ENCODE results near the gene CADPS.

The CADPS gene

DNA sequence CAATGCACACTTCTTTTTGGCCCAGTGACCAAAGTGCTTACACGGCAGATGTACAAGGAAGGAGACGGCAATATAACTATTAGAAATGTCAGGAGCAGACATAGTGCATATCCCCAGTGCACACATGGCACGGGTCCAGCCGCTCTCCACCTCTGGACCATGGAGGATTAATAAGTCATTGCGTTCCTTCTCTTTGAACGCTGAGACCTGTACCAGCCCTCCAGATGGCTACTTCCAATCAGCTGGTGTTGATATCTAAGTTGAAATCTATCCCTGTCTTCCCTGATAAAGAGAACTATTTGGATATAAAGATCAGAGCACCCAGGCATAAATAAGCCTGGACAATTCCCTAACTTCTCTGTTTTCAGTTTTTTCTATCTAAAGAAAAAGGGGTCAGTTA lies 212.5 kb downstream of the CADPS start:
- no peaks in the 10 kb centered on the region for H3K36me3 ChIP-seq
- H4K20me1 ChIP-seq: no peaks in the 10 kb centered on the region
- H3K27ac ChIP-seq: no peak overlapping the region
- no peaks in the 10 kb centered on the region for H3K9me3 ChIP-seq
- H3K4me1 ChIP-seq: no peaks in the 10 kb centered on the region
- no peak for TF ChIP-seq Cebpa-rat (IDR thresholded peaks at IDR 0.05)
- H3K27me3 ChIP-seq: no peaks in the 10 kb centered on the region
- H3K9ac ChIP-seq: no peak overlapping the region
- H3K4me2 ChIP-seq: no peak overlapping the region
- no peak overlapping the region for H3K4me3 ChIP-seq

DNA sequence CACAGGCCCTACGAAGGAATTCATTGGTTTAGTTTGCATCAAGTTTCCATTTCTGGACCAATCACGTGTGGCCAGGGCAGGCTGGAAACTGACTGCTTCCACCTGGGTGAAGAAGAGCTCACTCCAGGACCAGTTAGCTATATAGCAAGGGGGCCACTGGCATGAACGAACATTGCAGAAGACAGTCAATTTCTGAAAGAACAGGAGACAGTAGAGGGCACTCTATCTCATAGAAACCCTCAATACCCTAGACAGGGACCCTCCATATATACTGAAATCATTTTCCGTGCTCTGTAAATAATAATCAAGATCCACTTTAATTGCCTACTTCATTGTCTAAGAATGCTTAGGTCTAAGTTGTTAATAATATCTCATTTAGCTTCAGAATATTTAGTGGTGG lies 215.6 kb downstream of the CADPS start:
- Histone ChIP-seq H4K20me1 (no peaks in the 10 kb centered on the region), H3K9me3 (no peaks in the 10 kb centered on the region), H3K4me3 (no peak overlapping the region), H3K4me1 (no peaks in the 10 kb centered on the region), H3K27ac (no peak overlapping the region), H3K36me3 (no peaks in the 10 kb centered on the region), H3K27me3 (no peaks in the 10 kb centered on the region), H3K4me2 (no peak overlapping the region), H3K9ac (no peak overlapping the region)
- TF ChIP-seq Cebpa-rat (IDR thresholded peaks at IDR 0.05): no peak

DNA sequence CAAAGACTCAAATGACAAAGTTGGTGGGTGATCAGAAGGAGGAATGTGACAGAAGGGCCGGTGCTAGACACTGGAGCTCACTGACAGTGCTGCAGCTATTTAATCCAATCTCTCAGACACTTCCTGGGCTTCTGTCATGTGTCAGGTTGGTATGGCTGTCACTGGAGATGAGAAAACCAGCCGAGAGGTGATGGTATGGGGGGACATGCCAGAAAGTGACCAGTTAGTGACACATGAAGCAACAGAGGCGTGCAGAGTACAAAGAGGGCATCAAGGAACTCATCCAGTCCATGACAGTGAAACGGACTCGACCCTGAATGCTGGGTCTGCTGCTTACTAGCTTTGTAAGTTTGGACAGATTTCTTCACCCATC lies 219.5 kb downstream of the CADPS start:
- Histone ChIP-seq H3K27me3 (no peaks in the 10 kb centered on the region), H4K20me1 (no peaks in the 10 kb centered on the region), H3K9ac (no peak overlapping the region), H3K4me2 (no peak overlapping the region), H3K27ac (no peak overlapping the region), H3K9me3 (no peaks in the 10 kb centered on the region), H3K4me3 (no peak overlapping the region), H3K4me1 (no peaks in the 10 kb centered on the region), H3K36me3 (no peaks in the 10 kb centered on the region)
- no peak for TF ChIP-seq Cebpa-rat (IDR thresholded peaks at IDR 0.05)

DNA sequence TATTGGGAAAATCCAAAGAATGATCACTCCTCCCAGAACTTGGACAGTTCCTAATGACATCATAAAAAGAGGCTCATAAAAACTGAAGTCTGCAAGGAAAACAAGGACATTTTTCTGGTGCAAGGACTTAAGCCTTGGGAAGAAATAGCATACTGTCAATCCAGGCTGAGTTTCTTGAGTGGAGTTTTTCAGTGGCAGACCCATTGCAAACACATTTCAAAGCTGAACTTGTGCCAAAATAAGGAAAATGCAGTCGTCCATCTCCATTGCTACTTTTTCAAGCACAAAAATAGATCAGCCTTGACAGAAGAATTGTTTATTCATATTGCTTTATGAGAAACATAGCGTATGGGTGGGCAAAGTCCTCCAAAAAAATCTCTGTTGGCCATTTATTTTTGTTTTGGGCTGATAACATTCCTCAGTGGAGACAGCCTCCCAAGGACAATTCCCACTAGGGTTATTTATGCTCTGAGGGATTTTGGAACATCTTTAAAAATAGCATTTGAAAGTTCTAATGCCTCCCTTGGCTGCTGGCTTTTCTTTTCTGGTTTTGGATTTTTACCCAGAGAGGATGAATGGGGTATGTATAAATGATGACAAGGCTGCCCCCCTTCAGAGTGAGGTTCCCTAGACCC lies 220.0 kb downstream of the CADPS start:
- H3K9me3 ChIP-seq: no peaks in the 10 kb centered on the region
- H3K4me1 ChIP-seq: no peaks in the 10 kb centered on the region
- no peak for TF ChIP-seq Cebpa-rat (IDR thresholded peaks at IDR 0.05)
- no peaks in the 10 kb centered on the region for H4K20me1 ChIP-seq
- H3K4me3 ChIP-seq: no peak overlapping the region
- H3K4me2 ChIP-seq: no peak overlapping the region
- H3K27me3 ChIP-seq: no peaks in the 10 kb centered on the region
- H3K9ac ChIP-seq: no peak overlapping the region
- no peak overlapping the region for H3K27ac ChIP-seq
- H3K36me3 ChIP-seq: no peaks in the 10 kb centered on the region

DNA sequence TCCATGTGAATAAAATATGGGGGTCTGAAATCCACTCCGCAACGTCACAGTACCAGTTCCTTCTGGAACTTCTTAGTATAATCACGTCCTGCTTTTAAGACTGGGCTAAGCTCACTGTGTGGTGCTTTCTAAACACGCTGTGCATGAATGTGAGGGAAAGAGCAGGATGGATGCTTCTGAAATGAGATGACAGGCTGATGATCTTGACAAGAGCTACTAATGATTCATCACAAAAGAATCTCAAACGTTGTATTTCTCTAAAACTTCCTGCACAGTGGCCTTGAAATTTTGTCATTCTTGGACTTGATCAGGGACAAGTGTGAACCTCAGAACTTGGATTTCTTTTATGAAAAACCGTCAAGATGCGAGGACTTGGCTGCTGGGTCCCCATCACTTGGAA lies 221.4 kb downstream of the CADPS start:
- Histone ChIP-seq H3K4me3 (no peak overlapping the region), H4K20me1 (no peaks in the 10 kb centered on the region), H3K4me1 (no peaks in the 10 kb centered on the region), H3K36me3 (no peaks in the 10 kb centered on the region), H3K9ac (no peak overlapping the region), H3K27ac (no peak overlapping the region), H3K27me3 (no peaks in the 10 kb centered on the region), H3K9me3 (no peaks in the 10 kb centered on the region), H3K4me2 (no peak overlapping the region)
- no peak for TF ChIP-seq Cebpa-rat (IDR thresholded peaks at IDR 0.05)

DNA sequence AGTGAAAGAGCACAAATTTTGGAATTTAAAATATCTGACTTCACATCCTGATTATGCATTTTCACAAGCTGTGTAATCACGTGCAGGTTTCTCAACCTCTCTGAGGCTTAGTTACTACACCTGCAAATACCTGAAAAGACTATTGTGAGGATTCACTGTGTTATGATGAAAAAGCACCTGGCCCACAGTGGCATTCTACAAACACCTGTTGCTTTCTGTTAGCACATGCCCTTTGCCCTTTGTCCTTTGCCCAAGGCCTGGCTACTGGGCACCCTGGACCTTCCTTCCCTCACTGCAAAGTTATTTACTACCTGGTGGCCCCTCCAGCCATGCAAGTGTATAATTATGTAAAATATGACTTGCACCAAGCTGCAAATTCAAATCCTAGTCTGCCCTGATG lies 227.5 kb downstream of the CADPS start:
- H3K27ac ChIP-seq: no peak overlapping the region

DNA sequence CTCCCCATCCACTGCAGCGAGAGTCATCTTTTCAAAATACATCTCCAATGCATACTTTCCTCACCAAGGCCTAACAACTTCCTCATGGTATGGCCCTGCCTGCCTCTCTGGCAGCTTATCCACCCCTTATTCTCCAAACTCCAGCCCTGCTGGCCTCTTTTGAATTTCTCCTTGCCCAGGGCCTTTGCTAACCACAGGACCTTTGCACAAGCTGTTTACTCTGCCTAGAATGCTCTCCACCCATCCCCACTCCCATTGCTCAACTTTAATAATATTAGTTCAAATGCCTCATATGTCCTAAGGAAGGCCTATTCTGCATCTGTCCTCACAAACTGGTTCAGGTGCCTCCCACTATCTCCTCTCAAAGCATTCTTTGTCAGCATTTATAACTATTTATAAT lies 230.7 kb downstream of the CADPS start:
- no peak for TF ChIP-seq Cebpa-rat (IDR thresholded peaks at IDR 0.05)
- H3K9me3 ChIP-seq: no peaks in the 10 kb centered on the region
- no peak overlapping the region for H3K4me3 ChIP-seq
- no peak overlapping the region for H3K4me2 ChIP-seq
- no peaks in the 10 kb centered on the region for H3K27me3 ChIP-seq
- no peak overlapping the region for H3K27ac ChIP-seq
- no peak overlapping the region for H3K9ac ChIP-seq
- no peaks in the 10 kb centered on the region for H3K36me3 ChIP-seq
- no peaks in the 10 kb centered on the region for H3K4me1 ChIP-seq
- no peaks in the 10 kb centered on the region for H4K20me1 ChIP-seq

More for the DNA sequence above, 227.5 kb downstream of the CADPS start:
- H3K36me3 ChIP-seq: no peaks in the 10 kb centered on the region
- H3K9me3 ChIP-seq: no peaks in the 10 kb centered on the region
- no peak overlapping the region for H3K9ac ChIP-seq
- no peaks in the 10 kb centered on the region for H4K20me1 ChIP-seq
- no peaks in the 10 kb centered on the region for H3K4me1 ChIP-seq
- H3K4me3 ChIP-seq: no peak overlapping the region
- H3K4me2 ChIP-seq: no peak overlapping the region
- no peaks in the 10 kb centered on the region for H3K27me3 ChIP-seq
- TF ChIP-seq Cebpa-rat (IDR thresholded peaks at IDR 0.05): no peak

DNA sequence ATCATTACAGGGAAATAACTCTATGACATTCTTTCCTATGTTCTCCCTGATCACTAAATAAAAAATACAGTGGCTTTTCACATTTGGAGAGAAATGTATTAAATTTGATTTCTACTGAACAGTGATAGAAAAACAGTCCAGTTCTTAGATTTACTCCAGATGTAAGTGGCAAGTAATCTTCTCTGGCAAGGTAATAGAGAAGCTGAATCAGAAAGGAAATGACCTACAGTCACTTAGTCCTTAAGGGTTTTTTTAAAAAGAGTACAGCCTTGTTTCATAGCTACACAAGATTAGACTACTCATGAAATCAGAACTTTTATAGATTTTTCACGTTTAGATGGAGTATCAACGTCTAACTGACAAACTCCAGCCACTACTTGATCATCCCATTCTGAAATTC lies 236.9 kb downstream of the CADPS start:
- no peak overlapping the region for H3K4me3 ChIP-seq
- H3K27ac ChIP-seq: no peak overlapping the region
- TF ChIP-seq Cebpa-rat (IDR thresholded peaks at IDR 0.05): no peak
- H3K27me3 ChIP-seq: no peaks in the 10 kb centered on the region
- no peaks in the 10 kb centered on the region for H3K36me3 ChIP-seq
- H3K4me1 ChIP-seq: no peaks in the 10 kb centered on the region
- H3K9ac ChIP-seq: no peak overlapping the region
- H4K20me1 ChIP-seq: no peaks in the 10 kb centered on the region
- H3K4me2 ChIP-seq: no peak overlapping the region
- no peaks in the 10 kb centered on the region for H3K9me3 ChIP-seq

DNA sequence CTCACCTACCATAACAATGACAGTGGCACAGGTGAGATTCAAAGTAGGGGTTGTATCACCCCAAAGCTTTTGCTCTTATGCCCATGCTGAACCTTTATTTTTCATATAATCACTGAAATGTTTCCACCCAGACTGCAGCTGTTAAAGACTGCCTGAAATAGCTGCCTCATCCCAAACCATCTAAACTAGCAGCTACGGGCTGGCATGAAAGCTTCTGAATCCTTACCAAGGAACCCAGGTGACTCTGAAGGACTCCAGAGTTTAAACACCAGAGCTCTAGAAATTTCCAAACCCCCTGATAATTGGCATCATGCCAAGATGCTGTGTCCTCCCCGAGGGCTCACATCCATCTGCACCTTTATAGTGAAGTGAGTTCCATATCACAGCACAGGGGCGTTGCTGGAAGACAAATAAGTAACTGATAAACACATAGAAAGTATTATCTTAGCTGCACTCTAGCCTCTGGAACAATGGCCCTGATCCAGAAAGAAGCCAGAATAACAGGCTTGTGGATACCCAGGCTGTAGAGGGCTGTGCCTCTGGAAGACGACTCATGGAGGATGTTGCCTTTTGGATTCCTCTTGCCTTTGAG lies 238.9 kb downstream of the CADPS start:
- Histone ChIP-seq H3K9me3 (no peaks in the 10 kb centered on the region), H3K4me2 (no peak overlapping the region), H3K27ac (no peak overlapping the region), H3K4me3 (no peak overlapping the region), H3K36me3 (no peaks in the 10 kb centered on the region), H3K9ac (no peak overlapping the region), H3K27me3 (no peaks in the 10 kb centered on the region), H3K4me1 (peaks cover 2% of the 10 kb centered on the region; the same call in 1 of the 2 replicates), H4K20me1 (no peaks in the 10 kb centered on the region)
- no peak for TF ChIP-seq Cebpa-rat (IDR thresholded peaks at IDR 0.05)

DNA sequence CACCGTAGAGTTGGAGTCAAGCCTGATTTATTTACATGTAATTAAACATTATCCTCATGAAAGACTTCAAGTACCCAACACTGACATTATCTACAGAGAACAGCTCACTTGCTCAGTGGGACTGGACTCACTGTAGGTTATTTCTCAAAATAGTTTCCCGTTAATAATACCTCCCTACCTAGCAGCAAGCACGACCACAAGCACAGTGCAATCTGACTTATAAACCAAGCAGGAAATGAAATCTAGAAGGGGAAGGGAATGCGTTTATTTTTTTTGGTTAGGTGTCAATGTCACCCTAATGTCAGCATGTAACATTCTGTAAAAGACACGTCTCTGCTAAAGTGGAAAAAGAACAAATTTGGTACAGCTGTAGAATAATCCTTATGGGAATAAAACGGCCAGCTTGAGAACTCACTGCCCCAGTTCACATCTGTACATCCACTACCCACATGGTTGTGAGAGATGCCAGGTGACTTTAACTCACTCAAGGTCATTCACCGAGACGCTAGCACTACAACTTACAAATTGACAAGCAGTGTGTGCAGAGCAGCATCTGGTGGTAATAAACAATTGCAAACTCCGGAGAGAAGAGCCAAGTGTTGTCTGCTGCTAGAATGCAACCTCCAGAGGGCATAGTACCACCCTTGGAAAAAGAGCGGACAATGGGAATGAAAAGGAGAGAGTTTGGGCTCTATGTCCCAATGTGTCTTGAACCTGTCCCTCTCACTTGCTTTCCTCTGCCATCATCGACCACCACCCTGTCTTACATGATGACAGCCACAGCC lies 242.5 kb downstream of the CADPS start:
- no peaks in the 10 kb centered on the region for H3K36me3 ChIP-seq
- no peaks in the 10 kb centered on the region for H4K20me1 ChIP-seq
- H3K27ac ChIP-seq: no peak overlapping the region
- no peaks in the 10 kb centered on the region for H3K9me3 ChIP-seq
- H3K9ac ChIP-seq: no peak overlapping the region
- TF ChIP-seq Cebpa-rat (IDR thresholded peaks at IDR 0.05): no peak
- no peaks in the 10 kb centered on the region for H3K27me3 ChIP-seq
- no peak overlapping the region for H3K4me3 ChIP-seq
- H3K4me2 ChIP-seq: no peak overlapping the region
- peaks cover 23% of the 10 kb centered on the region for H3K4me1 ChIP-seq
